ENCODE measurements around the gene PCNT. TPM values are rescaled to one million over a fixed set of nuclear protein-coding genes. Genes with fewer than 3 reads are reported as not detected.

Gene PCNT
- total RNA-seq, 6 donors from 2014 or later = 24.9 to 130 (median 44.4) TPM

GRCh38 chr21:46465651-46466050 lies 141.7 kb downstream of the PCNT start:
- Histone ChIP-seq H3K9me3 (no peaks in the 10 kb centered on the region), H3K4me3 (no peak overlapping the region), H3K27ac (no peak overlapping the region), H3K27me3 (no peaks in the 10 kb centered on the region), H3K36me3 (peaks cover 0 to 9% (median 2%) of the 10 kb centered on the region in 4 donors), H3K4me1 (peaks cover 0 to 10% (median 2%) of the 10 kb centered on the region in 4 donors)
- DNase-seq = no peak
- 73 to 83% methylated on average over 3 of the region's 3 CpGs for WGBS, 2 donors
- ATAC-seq (ENCODE audit: low FRiP score in 2 of 2) = no peak
- TF ChIP-seq POLR2AphosphoS5 (IDR thresholded peaks at IDR 0.05) (no peak), POLR2A (IDR thresholded peaks at IDR 0.05) (no peak), EP300 (IDR thresholded peaks at IDR 0.05) (no peak), CTCF (IDR thresholded peaks at IDR 0.05) (no peak)

GRCh38 chr21:46468108-46468774 lies 144.3 kb downstream of the PCNT start:
- TF ChIP-seq CTCF (IDR thresholded peaks at IDR 0.05) = no peak
- TF ChIP-seq POLR2AphosphoS5 (IDR thresholded peaks at IDR 0.05) = no peak
- TF ChIP-seq EP300 (IDR thresholded peaks at IDR 0.05) = no peak
- no peak for TF ChIP-seq POLR2A (IDR thresholded peaks at IDR 0.05)
- H3K27ac ChIP-seq = no peak overlapping the region
- peaks cover 0 to 4% (median under 1%) of the 10 kb centered on the region in 4 donors for H3K36me3 ChIP-seq
- 77 to 91% methylated on average over 6 of the region's 6 CpGs for WGBS, 2 donors
- H3K27me3 ChIP-seq = no peaks in the 10 kb centered on the region
- no peaks in the 10 kb centered on the region for H3K9me3 ChIP-seq
- no peak overlapping the region for H3K4me3 ChIP-seq
- ATAC-seq (ENCODE audit: low FRiP score in 2 of 2) (no peak), DNase-seq (no peak)
- peaks cover 10 to 14% (median 12%) of the 10 kb centered on the region in 4 donors for H3K4me1 ChIP-seq

GRCh38 chr21:46469275-46469674 lies 145.3 kb downstream of the PCNT start:
- Histone ChIP-seq H3K27me3 (no peaks in the 10 kb centered on the region), H3K9me3 (no peaks in the 10 kb centered on the region), H3K4me3 (no peak overlapping the region), H3K4me1 (peaks cover 10 to 14% (median 12%) of the 10 kb centered on the region in 4 donors), H3K27ac (no peak overlapping the region), H3K36me3 (no peaks in the 10 kb centered on the region)
- no peak for ATAC-seq (ENCODE audit: low FRiP score in 2 of 2)
- no peak for DNase-seq
- 96 to 100% methylated on average over 2 to 3 of the region's 3 CpGs for WGBS, 2 donors
- no peak for TF ChIP-seq CTCF (IDR thresholded peaks at IDR 0.05)
- no peak for TF ChIP-seq POLR2AphosphoS5 (IDR thresholded peaks at IDR 0.05)
- no peak for TF ChIP-seq EP300 (IDR thresholded peaks at IDR 0.05)
- TF ChIP-seq POLR2A (IDR thresholded peaks at IDR 0.05) = no peak

GRCh38 chr21:46471514-46471913 lies 147.6 kb downstream of the PCNT start:
- Histone ChIP-seq H3K27ac (no peak overlapping the region), H3K4me1 (peaks cover 7 to 12% (median 9%) of the 10 kb centered on the region in 4 donors), H3K9me3 (no peaks in the 10 kb centered on the region), H3K36me3 (no peaks in the 10 kb centered on the region), H3K4me3 (no peak overlapping the region), H3K27me3 (no peaks in the 10 kb centered on the region)
- ATAC-seq (ENCODE audit: low FRiP score in 2 of 2) (no peak), DNase-seq (no peak)
- TF ChIP-seq POLR2AphosphoS5 (IDR thresholded peaks at IDR 0.05) = no peak
- TF ChIP-seq CTCF (IDR thresholded peaks at IDR 0.05) = no peak
- TF ChIP-seq POLR2A (IDR thresholded peaks at IDR 0.05) = no peak
- TF ChIP-seq EP300 (IDR thresholded peaks at IDR 0.05) = no peak
- 83 to 96% methylated on average over 1 of the region's 1 CpG for WGBS, 2 donors

- WGBS, 2 donors = 51 to 60% methylated on average over 6 of the region's 6 CpGs
- TF ChIP-seq EP300 (IDR thresholded peaks at IDR 0.05) (no peak), POLR2A (IDR thresholded peaks at IDR 0.05) (no peak), CTCF (IDR thresholded peaks at IDR 0.05) (no peak), POLR2AphosphoS5 (IDR thresholded peaks at IDR 0.05) (no peak)
- H3K4me3 ChIP-seq = no peak overlapping the region
- peak; percentile 71 to 73 for ATAC-seq (ENCODE audit: low FRiP score in 2 of 2)
- H3K27ac ChIP-seq = peak overlapping the region in 1 of 4 donors; percentile 46
- H3K27me3 ChIP-seq = no peaks in the 10 kb centered on the region
- H3K4me1 ChIP-seq = peaks cover 7 to 12% (median 9%) of the 10 kb centered on the region in 4 donors
- H3K9me3 ChIP-seq = no peaks in the 10 kb centered on the region
- no peaks in the 10 kb centered on the region for H3K36me3 ChIP-seq
- DNase-seq = peak in 1 of 2 donors; percentile 47
Observed at GRCh38 chr21:46472246-46472645, 148.3 kb downstream of the PCNT start.
